Lung (tissue), 12 donors: ENCODE measurements around the gene PTPRT. TPM values are rescaled to one million over a fixed set of nuclear protein-coding genes. Genes with fewer than 3 reads are reported as not detected.

Experiments
- ATAC-seq: fragments of 200-7000 bp; cut with Tn5 transposase; one replicate; pipeline ENCODE4 v1.9.1; 2020; ENCODE audit warnings: moderate number of reproducible peaks; ENCODE audit not compliant: insufficient read depth, low FRiP score
- DNase-seq, 3 donors: peaks; one replicate each; pipeline ENCODE4 v3.0.0-alpha.2; 2013 to 2017
- H3K27ac ChIP-seq, 2 donors: one replicate each; pipeline ENCODE4 v1.5.1; 2013; ENCODE audit warnings: mild to moderate bottlenecking in 2 of 2, moderate library complexity in 2 of 2, control low read depth in 1 of 2, inconsistent platforms in 1 of 2, low read depth in 1 of 2, low read length in 1 of 2
- H3K27me3 ChIP-seq, 3 donors: one replicate each; pipeline ENCODE4 v1.5.1; 2013; ENCODE audit warnings: low read length in 2 of 3; ENCODE audit not compliant: control insufficient read depth in 3 of 3, insufficient read depth in 3 of 3
- H3K36me3 ChIP-seq, 4 donors: one replicate each; pipeline ENCODE4 v1.5.1; 2013; ENCODE audit warnings: low read length in 4 of 4, mild to moderate bottlenecking in 1 of 4, moderate library complexity in 1 of 4; ENCODE audit not compliant: control insufficient read depth in 4 of 4, insufficient read depth in 4 of 4
- H3K4me1 ChIP-seq, 5 donors: one replicate each; pipeline ENCODE4 v1.5.1; 2013; ENCODE audit warnings: low read length in 5 of 5, mild to moderate bottlenecking in 2 of 5, moderate library complexity in 1 of 5; ENCODE audit not compliant: control insufficient read depth in 5 of 5, insufficient read depth in 5 of 5
- H3K4me3 ChIP-seq: one replicate; pipeline ENCODE4 v1.5.1; 2013; ENCODE audit warnings: mild to moderate bottlenecking, control low read depth, moderate library complexity
- H3K9ac ChIP-seq, 2 donors: one replicate each; pipeline ENCODE4 v1.5.1; 2013; ENCODE audit warnings: low read length in 2 of 2, control low read depth in 1 of 2; ENCODE audit not compliant: insufficient read depth in 1 of 2
- H3K9me3 ChIP-seq, 4 donors: one replicate each; pipeline ENCODE4 v1.5.1; 2013; ENCODE audit warnings: low read length in 3 of 4, mild to moderate bottlenecking in 1 of 4, moderate library complexity in 1 of 4; ENCODE audit not compliant: control insufficient read depth in 4 of 4, insufficient read depth in 3 of 4
- WGBS, 2 donors: extraction: QIAGEN DNeasy Blood & Tissue Kit; methylation state at CpG; one replicate each; pipeline ENCODE4 v1.1.7; 2013; 5-methylcytosine and 5-hydroxymethylcytosine counted together
- polyA plus RNA-seq, 2 donors: library from polyadenylated mRNA; stranded (reverse); fragments of 200-250 nt; gene quantifications; one replicate each; pipeline ENCODE4 v1.2.1, GENCODE V29; 2013
- total RNA-seq, 2 donors: library from RNA; depleted of rRNA in 1 of 2; stranded (reverse); fragments of >200 nt in 1 of 2; gene quantifications; one replicate each; pipeline ENCODE4 v1.2.1, GENCODE V29; 2014 to 2021
- TF ChIP-seq, protein P1 (sequence below): IDR thresholded peaks from 2 replicates; pipeline ENCODE4 v1.5.1; 2012; ENCODE audit warnings: mild to moderate bottlenecking; ENCODE audit errors: control extremely low read depth, extremely low read depth
- donor health status: control.
- donor health status: control.
- donor health status: Bipolar disorder and iron deficiency.
- donor health status: healthy.
- donor health status: DM: yes; HTN: yes; CAD: no.

PTPRT gene
- total and polyA plus RNA-seq, 4 donors: 0.37 to 13.8 (median 6.1) TPM

- no peak for ATAC-seq
Observed at GRCh38 chr20:42941629-42942028, 248.1 kb downstream of the PTPRT start.

GRCh38 chr20:42938441-42939205 is 251.1 kb downstream of the PTPRT start:
- TF ChIP-seq, protein P1, sequence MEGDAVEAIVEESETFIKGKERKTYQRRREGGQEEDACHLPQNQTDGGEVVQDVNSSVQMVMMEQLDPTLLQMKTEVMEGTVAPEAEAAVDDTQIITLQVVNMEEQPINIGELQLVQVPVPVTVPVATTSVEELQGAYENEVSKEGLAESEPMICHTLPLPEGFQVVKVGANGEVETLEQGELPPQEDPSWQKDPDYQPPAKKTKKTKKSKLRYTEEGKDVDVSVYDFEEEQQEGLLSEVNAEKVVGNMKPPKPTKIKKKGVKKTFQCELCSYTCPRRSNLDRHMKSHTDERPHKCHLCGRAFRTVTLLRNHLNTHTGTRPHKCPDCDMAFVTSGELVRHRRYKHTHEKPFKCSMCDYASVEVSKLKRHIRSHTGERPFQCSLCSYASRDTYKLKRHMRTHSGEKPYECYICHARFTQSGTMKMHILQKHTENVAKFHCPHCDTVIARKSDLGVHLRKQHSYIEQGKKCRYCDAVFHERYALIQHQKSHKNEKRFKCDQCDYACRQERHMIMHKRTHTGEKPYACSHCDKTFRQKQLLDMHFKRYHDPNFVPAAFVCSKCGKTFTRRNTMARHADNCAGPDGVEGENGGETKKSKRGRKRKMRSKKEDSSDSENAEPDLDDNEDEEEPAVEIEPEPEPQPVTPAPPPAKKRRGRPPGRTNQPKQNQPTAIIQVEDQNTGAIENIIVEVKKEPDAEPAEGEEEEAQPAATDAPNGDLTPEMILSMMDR: no peak
- Histone ChIP-seq H3K36me3 (no peaks in the 10 kb centered on the region), H3K27ac (no peak overlapping the region), H3K4me3 (no peak overlapping the region), H3K27me3 (no peaks in the 10 kb centered on the region), H3K9ac (no peak overlapping the region), H3K4me1 (no peaks in the 10 kb centered on the region), H3K9me3 (peaks cover 0 to 5% (median 0%) of the 10 kb centered on the region in 4 donors)
- WGBS, 2 donors: 71 to 83% methylated on average over 3 of the region's 3 CpGs
- peak; percentile 26 to 66 (median 32) for DNase-seq
- ATAC-seq: no peak

More at GRCh38 chr20:42941629-42942028, 248.1 kb downstream of the PTPRT start:
- DNase-seq: no peak
- H3K9ac ChIP-seq: no peak overlapping the region
- peaks cover 0 to 11% (median 0%) of the 10 kb centered on the region in 5 donors for H3K4me1 ChIP-seq
- 80 to 85% methylated on average over 2 of the region's 2 CpGs for WGBS, 2 donors
- H3K36me3 ChIP-seq: no peaks in the 10 kb centered on the region
- TF ChIP-seq, protein P1: no peak
- H3K9me3 ChIP-seq: peaks cover 0 to 6% (median 0%) of the 10 kb centered on the region in 4 donors
- H3K4me3 ChIP-seq: no peak overlapping the region
- no peak overlapping the region for H3K27ac ChIP-seq
- H3K27me3 ChIP-seq: peaks cover 0 to 2% (median 0%) of the 10 kb centered on the region in 3 donors

- ATAC-seq (no peak), DNase-seq (no peak)
- H3K36me3 ChIP-seq: no peaks in the 10 kb centered on the region
- H3K9me3 ChIP-seq: no peaks in the 10 kb centered on the region
- H3K27me3 ChIP-seq: no peaks in the 10 kb centered on the region
- TF ChIP-seq, protein P1: no peak
- no peak overlapping the region for H3K27ac ChIP-seq
- WGBS, 2 donors: 93% methylated on average over 3 of the region's 3 CpGs
- H3K9ac ChIP-seq: no peak overlapping the region
- H3K4me3 ChIP-seq: no peak overlapping the region
- H3K4me1 ChIP-seq: no peaks in the 10 kb centered on the region
Observed at GRCh38 chr20:42936482-42936881, 253.2 kb downstream of the PTPRT start.
